Endothelial cell of umbilical vein (primary cell): ENCODE results near the gene COL8A1. TPM values are rescaled to one million over a fixed set of nuclear protein-coding genes. Genes with fewer than 3 reads are reported as not detected.
A peak's percentile ranks its signal among the peaks of the same experiment; 100 is the strongest.

Experiments
- BruUV-seq: library from RNA; stranded (reverse); fragments of 400-500 nt; replicated peaks from 2 replicates; lab custom pipeline; 2021; lab: Mats Ljungman, UMichigan
- CTCF ChIA-PET: fragments of 300-600, 350-600 bp; sonication (Branson Sonifier 250); formaldehyde crosslinking; loops from one replicate; lab custom pipeline; 2021; ENCODE audit warnings: antibody characterized with exemption, inconsistent platforms; lab: Charles Lee
- POLR2A ChIA-PET: fragments of 300-600, 350-600 bp; sonication (Branson Sonifier 250); formaldehyde crosslinking; loops from one replicate; lab custom pipeline; 2021; ENCODE audit warnings: antibody characterized with exemption, inconsistent platforms; lab: Charles Lee
- DNase-seq: peaks from one replicate; pipeline ENCODE4 v3.0.0-alpha.2; 2011; ENCODE audit warnings: low read depth, low spot score
- FAIRE-seq: peaks from 2 replicates; lab custom pipeline; 2011; peaks lifted over from hg19 to GRCh38; lab: Jason Lieb, UNC
- H2AFZ ChIP-seq: 2 replicates; pipeline ENCODE4 v1.6.0; 2012; ENCODE audit warnings: low read depth, low read length, control low read depth, inconsistent platforms
- H3K27ac ChIP-seq: 2 replicates; pipeline ENCODE4 v1.5.1; 2011; ENCODE audit warnings: low read depth, mild to moderate bottlenecking, control low read depth, low read length, moderate library complexity; ENCODE audit not compliant: insufficient read depth
- H3K27me3 ChIP-seq, 2 experiments: 2 replicates each; pipeline versions ENCODE4 v1.6.0 to v1.6.1; 2011; ENCODE audit warnings: low read length in 2 of 2, mixed read lengths in 1 of 2; ENCODE audit not compliant: control insufficient read depth in 2 of 2, insufficient read depth in 2 of 2
- H3K36me3 ChIP-seq, 2 experiments: 2 replicates in 1 of 2; 3 replicates in 1 of 2; pipeline ENCODE4 v1.5.1; 2011; ENCODE audit warnings: low read length in 2 of 2, mild to moderate bottlenecking in 1 of 2, moderate library complexity in 1 of 2; ENCODE audit not compliant: control insufficient read depth in 2 of 2, insufficient read depth in 2 of 2; ENCODE audit errors: extremely low read depth in 1 of 2
- H3K4me1 ChIP-seq: 3 replicates; pipeline ENCODE4 v1.5.1; 2011; ENCODE audit warnings: mild to moderate bottlenecking, low read length; ENCODE audit not compliant: control insufficient read depth, insufficient read depth; ENCODE audit errors: extremely low read depth
- H3K4me2 ChIP-seq: 2 replicates; pipeline ENCODE4 v1.6.1; 2011; ENCODE audit warnings: low read length, control low read depth, mixed read lengths; ENCODE audit not compliant: insufficient read depth
- H3K4me3 ChIP-seq, 3 experiments: fragments of 200-600 bp in 1 of 3; sonication (generic), shearing (Covaris generic) in 1 of 3; replicated peaks in 1 of 3; 2 replicates each; pipeline ENCODE4 v1.5.1; 2011 to 2016; ENCODE audit warnings: control low read depth in 3 of 3, low read length in 3 of 3, mild to moderate bottlenecking in 2 of 3, inconsistent platforms in 1 of 3, low read depth in 1 of 3, moderate library complexity in 1 of 3; ENCODE audit not compliant: insufficient read depth in 1 of 3
- H3K79me2 ChIP-seq: 2 replicates; pipeline ENCODE4 v1.6.0; 2012; ENCODE audit warnings: low read length, inconsistent platforms; ENCODE audit not compliant: control insufficient read depth, insufficient read depth
- H3K9ac ChIP-seq: replicated peaks from 2 replicates; pipeline ENCODE3; 2011; ENCODE audit warnings: low read length, control low read depth; ENCODE audit not compliant: insufficient read depth; ENCODE audit errors: extremely low read depth
- H3K9me1 ChIP-seq: replicated peaks from 3 replicates; pipeline ENCODE4 v1.6.0; 2011; ENCODE audit warnings: mild to moderate bottlenecking, low read length; ENCODE audit not compliant: control insufficient read depth, insufficient read depth; ENCODE audit errors: extremely low read depth
- H3K9me3 ChIP-seq: replicated peaks from 2 replicates; pipeline ENCODE4 v1.5.1; 2012; ENCODE audit warnings: low read length, inconsistent platforms; ENCODE audit not compliant: control insufficient read depth, insufficient read depth
- H4K20me1 ChIP-seq: replicated peaks from 2 replicates; pipeline ENCODE3; 2011; ENCODE audit warnings: mild to moderate bottlenecking, low read length; ENCODE audit not compliant: control insufficient read depth, insufficient read depth; ENCODE audit errors: extremely low read depth
- EZH2 ChIP-seq: IDR thresholded peaks from 2 replicates; pipeline ENCODE4 v1.6.1; 2012; ENCODE audit warnings: borderline replicate concordance, low read depth, mild to moderate bottlenecking, moderate library complexity, low read length, inconsistent platforms; ENCODE audit not compliant: severe bottlenecking
- FOS ChIP-seq: IDR thresholded peaks from 2 replicates; pipeline ENCODE4 v1.6.1; 2011; ENCODE audit warnings: mild to moderate bottlenecking, low read length, moderate library complexity, borderline replicate concordance; ENCODE audit not compliant: insufficient read depth
- JUN ChIP-seq: IDR thresholded peaks from 2 replicates; pipeline ENCODE4 v1.6.1; 2011; ENCODE audit warnings: borderline replicate concordance, low read depth; ENCODE audit not compliant: insufficient read length, insufficient read depth
- MYC ChIP-seq: IDR thresholded peaks from one replicate; pipeline ENCODE4 v1.6.1; 2011; ENCODE audit warnings: mild to moderate bottlenecking, low read depth, low read length
- POLR2A ChIP-seq: IDR thresholded peaks from 2 replicates; pipeline ENCODE4 v1.6.1; 2012; ENCODE audit warnings: low read depth, mild to moderate bottlenecking, control low read depth, low read length
- POLR2AphosphoS5 ChIP-seq: IDR thresholded peaks from 2 replicates; pipeline ENCODE4 v1.6.1; 2012; ENCODE audit warnings: low read depth, mild to moderate bottlenecking, control low read depth, low read length, moderate library complexity; ENCODE audit not compliant: insufficient read depth
- dilution Hi-C: fragments of 300-500 bp; cut with MboI; formaldehyde crosslinking; loops from one replicate; pipeline ENCODE4 v1.15.0; 2019; ENCODE audit warnings: low sequenced_read_pairs; ENCODE audit not compliant: extremely low pct_ligation_motif_present
- intact Hi-C: fragments of 100-400 bp; cut with micrococcal nuclease; formaldehyde crosslinking; loops from one replicate; pipeline ENCODE4 v1.10.0; 2022
- polyA plus RNA-seq, 4 experiments: library from polyadenylated mRNA; depleted of rRNA in 3 of 4; stranded (reverse) in 3 of 4; unstranded in 1 of 4; fragments of >200 nt; gene quantifications; 2 replicates each; pipeline versions ENCODE4 v1.2.1 to v1.2.3, GENCODE V29; 2011 to 2012; ENCODE audit warnings: missing spikeins in 1 of 4
- total RNA-seq: library from RNA; stranded (reverse); gene quantifications from 2 replicates; pipeline ENCODE4 v1.2.3, GENCODE V29; 2021

Gene COL8A1
- total and polyA plus RNA-seq, 2 donors (not counting 3 experiments of a cell fraction or from before 2014, with no cell fraction given): 358 to 634 TPM

- ChIA-PET CTCF (interaction anchor here (0.7 to 2.2 kb wide), 10 partner anchors 9 to 744 kb away, joined by 3 to 21 read pairs (median 4); partner anchors contain the start of gene TBC1D23), POLR2A (no interaction called here)
- TF ChIP-seq MYC (no peak), POLR2AphosphoS5 (no peak), JUN (no peak), FOS (no peak), EZH2 (no peak), POLR2A (no peak)
- BruUV-seq: no TSS peak
- intact Hi-C loops: no loop called here
- Histone ChIP-seq H3K79me2 (peaks cover 28% of the 10 kb centered on the region), H2AFZ (no peak overlapping the region), H3K36me3 (peaks cover 0 to 5% of the 10 kb centered on the region in 2 experiments), H4K20me1 (peaks cover 2% of the 10 kb centered on the region), H3K27ac (no peak overlapping the region), H3K4me2 (no peak overlapping the region), H3K27me3 (no peaks in the 10 kb centered on the region), H3K4me1 (peaks cover 14% of the 10 kb centered on the region), H3K9ac (no peak overlapping the region), H3K4me3 (no peak overlapping the region), H3K9me1 (no peaks in the 10 kb centered on the region), H3K9me3 (no peaks in the 10 kb centered on the region)
- FAIRE-seq (no peak), DNase-seq (no peak)
- dilution Hi-C loops: no loop called here
Measured at GRCh38 chr3:99845999-99846398, 207.6 kb downstream of the COL8A1 start.

- Histone ChIP-seq H3K79me2 (peaks cover 31% of the 10 kb centered on the region), H3K4me3 (no peak overlapping the region), H3K27ac (no peak overlapping the region), H2AFZ (no peak overlapping the region), H3K4me2 (no peak overlapping the region), H4K20me1 (peaks cover 5% of the 10 kb centered on the region), H3K4me1 (peaks cover 14% of the 10 kb centered on the region), H3K27me3 (no peaks in the 10 kb centered on the region), H3K9ac (no peak overlapping the region), H3K36me3 (peaks cover 0 to 5% of the 10 kb centered on the region in 2 experiments), H3K9me3 (no peaks in the 10 kb centered on the region), H3K9me1 (no peaks in the 10 kb centered on the region)
- intact Hi-C loops (no loop called here), dilution Hi-C loops (no loop called here)
- TF ChIP-seq JUN: no peak
- no peak for TF ChIP-seq FOS
- no peak for TF ChIP-seq POLR2A
- no TSS peak for BruUV-seq
- POLR2A ChIA-PET: no interaction called here
- DNase-seq: peak; percentile 49
- CTCF ChIA-PET: interaction anchor here (0.7 to 2.2 kb wide), 10 partner anchors 9 to 744 kb away, joined by 3 to 21 read pairs (median 4); partner anchors contain the start of gene TBC1D23
- peak; percentile 49 for FAIRE-seq
Measured at GRCh38 chr3:99846477-99847160, 208.2 kb downstream of the COL8A1 start.
